ENCODE results near the gene GSTT4. TPM values are rescaled to one million over a fixed set of nuclear protein-coding genes. Genes with fewer than 3 reads are reported as not detected.

The GSTT4 gene
- not detected for polyA plus RNA-seq (2013, experiment 1 of 2)
- polyA plus RNA-seq (2013, experiment 2 of 2), result not detected

DNA sequence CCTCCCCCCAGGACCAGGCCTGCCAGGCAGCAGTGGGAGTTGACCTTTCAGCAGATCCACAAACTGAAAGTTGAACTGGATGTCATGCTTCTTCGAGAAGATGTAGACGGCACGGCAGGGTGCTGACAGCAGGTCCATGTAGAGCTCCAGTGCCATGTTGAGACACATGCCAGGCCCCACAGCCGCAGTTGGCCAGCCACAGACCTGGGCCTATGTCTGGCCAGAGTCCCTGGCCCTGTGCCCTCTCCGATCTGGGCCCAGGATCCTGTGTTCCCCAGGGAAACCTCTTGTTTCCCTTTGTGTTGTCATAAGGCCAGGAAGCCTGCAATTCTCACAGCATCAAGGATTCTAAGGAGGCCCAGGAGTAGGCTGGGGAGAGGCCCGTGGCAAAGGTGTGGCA, at the start of gene GSTT4:
Gene GSTT4, minus strand, starts transcription at position 253 of the 400 bp plus-strand sequence. Its CDS starts 97 bp downstream, at position 156.
- no peaks in the 10 kb centered on the region for H3K9me3 ChIP-seq (ENCODE audit: control insufficient read depth, low read length)
- no peaks in the 10 kb centered on the region for H3K79me1 ChIP-seq (replicated peaks; ENCODE audit: low read length, poor library complexity, severe bottlenecking)
- peaks cover 7 to 8% of the 10 kb centered on the region in 2 experiments for H3K27me3 ChIP-seq (ENCODE audit: control insufficient read depth in 1 of 2, insufficient read depth in 1 of 2, low read length in 2 of 2)
- H2AFZ ChIP-seq (ENCODE audit: low read depth, low read length), result no peak within 1 kb of the TSS
- 81% methylated on average over 6 of the region's 6 CpGs for WGBS
- no peak within 1 kb of the TSS for H2BK12ac ChIP-seq (ENCODE audit: low read length in 2 of 2)
- H2BK120ac ChIP-seq (ENCODE audit: low read depth, low read length), result no peak within 1 kb of the TSS
- no peak within 1 kb of the TSS for H2AK5ac ChIP-seq (ENCODE audit: low read length, severe bottlenecking)
- no peak within 1 kb of the TSS for H3K4ac ChIP-seq (ENCODE audit: low read depth in 1 of 2, low read length in 2 of 2)
- no peak within 1 kb of the TSS for H3K9ac ChIP-seq (ENCODE audit: low read length)
- no peaks in the 10 kb centered on the region for H3K36me3 ChIP-seq (ENCODE audit: control insufficient read depth in 1 of 2, insufficient read depth in 2 of 2, low read depth in 1 of 2, low read length in 2 of 2)
- H3K23ac ChIP-seq (ENCODE audit: low read length in 2 of 2), result no peak within 1 kb of the TSS
- H3K14ac ChIP-seq (ENCODE audit: low read length in 2 of 2), result no peak within 1 kb of the TSS
- no peak within 1 kb of the TSS for H2BK5ac ChIP-seq (ENCODE audit: low read depth, low read length, poor library complexity, severe bottlenecking)
- H3K4me1 ChIP-seq (ENCODE audit: control insufficient read depth, insufficient read depth, low read depth, low read length), result no peaks in the 10 kb centered on the region
- H3K4me3 ChIP-seq (ENCODE audit: insufficient read depth in 1 of 2, low read depth in 1 of 2, low read length in 2 of 2), result no peak within 1 kb of the TSS
- no peak within 1 kb of the TSS for H3K4me2 ChIP-seq (ENCODE audit: low read length, poor library complexity, severe bottlenecking)
- no peak within 1 kb of the TSS for H3K18ac ChIP-seq (ENCODE audit: low read depth in 1 of 2, low read length in 2 of 2)
- DNase-seq, result no peak
- no peak within 1 kb of the TSS for H2BK15ac ChIP-seq (ENCODE audit: low read depth, poor library complexity, severe bottlenecking)
- H4K91ac ChIP-seq (ENCODE audit: low read length), result no peak within 1 kb of the TSS
- H3K27ac ChIP-seq (ENCODE audit: low read length, poor library complexity, severe bottlenecking), result no peak within 1 kb of the TSS
- no peak within 1 kb of the TSS for H4K8ac ChIP-seq (ENCODE audit: low read length)

DNA sequence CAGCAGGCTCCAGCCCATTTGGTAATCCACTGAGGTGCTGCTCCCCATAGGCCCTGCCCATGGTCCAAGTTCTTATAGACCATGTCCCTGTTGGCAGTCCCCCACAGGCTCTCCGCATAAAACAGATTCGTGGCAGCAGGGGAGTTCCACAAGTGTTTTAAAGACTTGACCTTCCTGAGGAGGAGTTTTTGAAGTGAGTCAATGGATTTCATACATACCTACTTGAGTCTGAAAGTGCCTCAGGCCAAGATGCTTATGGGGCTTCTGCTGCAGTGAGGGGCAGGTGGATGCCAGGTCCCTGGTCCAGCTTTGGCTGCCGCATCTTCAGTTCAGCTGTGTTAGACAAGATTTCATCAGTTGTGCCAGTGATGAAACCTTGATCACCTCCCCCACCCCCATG, 49.1 kb upstream of the GSTT4 start:
- WGBS, result 87% methylated on average over 3 of the region's 3 CpGs
- Histone ChIP-seq H2BK120ac (ENCODE audit: low read depth, low read length) (no peak overlapping the region), H2BK15ac (ENCODE audit: low read depth, poor library complexity, severe bottlenecking) (no peak overlapping the region), H3K4me3 (ENCODE audit: insufficient read depth in 1 of 2, low read depth in 1 of 2, low read length in 2 of 2) (no peak overlapping the region), H2BK12ac (ENCODE audit: low read length in 2 of 2) (no peak overlapping the region), H3K36me3 (ENCODE audit: control insufficient read depth in 1 of 2, insufficient read depth in 2 of 2, low read depth in 1 of 2, low read length in 2 of 2) (peaks cover 59 to 69% of the 10 kb centered on the region in 2 experiments), H3K14ac (ENCODE audit: low read length in 2 of 2) (no peak overlapping the region), H3K9me3 (ENCODE audit: control insufficient read depth, low read length) (no peaks in the 10 kb centered on the region), H3K18ac (ENCODE audit: low read depth in 1 of 2, low read length in 2 of 2) (no peak overlapping the region), H3K4ac (ENCODE audit: low read depth in 1 of 2, low read length in 2 of 2) (no peak overlapping the region), H2AFZ (ENCODE audit: low read depth, low read length) (no peak overlapping the region), H3K23ac (ENCODE audit: low read length in 2 of 2) (no peak overlapping the region), H4K91ac (ENCODE audit: low read length) (no peak overlapping the region), H3K27me3 (ENCODE audit: control insufficient read depth in 1 of 2, insufficient read depth in 1 of 2, low read length in 2 of 2) (no peaks in the 10 kb centered on the region), H2BK5ac (ENCODE audit: low read depth, low read length, poor library complexity, severe bottlenecking) (no peak overlapping the region), H3K4me2 (ENCODE audit: low read length, poor library complexity, severe bottlenecking) (no peak overlapping the region), H3K27ac (ENCODE audit: low read length, poor library complexity, severe bottlenecking) (no peak overlapping the region), H3K9ac (ENCODE audit: low read length) (no peak overlapping the region), H3K79me1 (replicated peaks; ENCODE audit: low read length, poor library complexity, severe bottlenecking) (no peaks in the 10 kb centered on the region), H3K4me1 (ENCODE audit: control insufficient read depth, insufficient read depth, low read depth, low read length) (peaks cover 12% of the 10 kb centered on the region), H4K8ac (ENCODE audit: low read length) (no peak overlapping the region), H2AK5ac (ENCODE audit: low read length, severe bottlenecking) (no peak overlapping the region)
- DNase-seq, result peak; percentile 14

DNA sequence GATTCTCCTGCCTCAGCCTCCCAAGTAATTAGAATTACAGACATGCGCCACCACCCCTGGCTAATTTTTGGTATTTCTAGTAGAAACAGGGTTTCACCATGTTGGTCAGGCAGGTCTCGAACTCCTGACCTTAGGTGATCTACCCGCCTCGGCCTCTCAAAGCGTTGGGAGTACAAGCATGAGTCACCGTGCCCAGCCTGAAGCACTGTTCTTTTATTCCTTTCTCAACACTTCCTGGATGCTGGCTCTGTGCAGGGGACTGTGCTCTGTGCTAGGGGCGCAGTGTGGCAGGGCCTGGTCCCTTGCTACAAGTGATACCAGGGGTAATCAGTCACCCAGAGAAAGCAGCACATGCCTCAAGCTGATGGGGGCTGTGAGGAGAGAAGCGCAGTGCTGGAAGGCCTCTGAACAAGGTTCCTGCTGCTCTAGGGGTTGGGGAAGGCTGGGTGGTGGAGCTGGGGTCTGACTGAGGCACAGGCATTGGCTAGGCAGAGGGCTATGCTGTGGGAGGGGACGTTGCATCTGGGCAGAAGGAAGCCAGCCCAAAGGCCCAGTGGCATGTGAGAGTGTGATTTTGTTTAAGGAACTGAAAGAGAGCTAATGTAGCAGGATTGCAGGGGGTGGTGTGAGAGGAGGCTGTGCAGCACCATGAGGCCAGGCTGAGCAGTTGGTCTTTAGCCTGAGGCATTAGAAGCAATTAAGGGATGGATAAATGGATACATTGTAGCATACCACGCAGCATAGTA, 48.4 kb upstream of the GSTT4 start:
- Histone ChIP-seq H3K9me3 (ENCODE audit: control insufficient read depth, low read length) (no peaks in the 10 kb centered on the region), H3K14ac (ENCODE audit: low read length in 2 of 2) (peak overlapping the region in 1 of 2 experiments; percentile 71), H3K36me3 (ENCODE audit: control insufficient read depth in 1 of 2, insufficient read depth in 2 of 2, low read depth in 1 of 2, low read length in 2 of 2) (peaks cover 61 to 75% of the 10 kb centered on the region in 2 experiments), H3K4me1 (ENCODE audit: control insufficient read depth, insufficient read depth, low read depth, low read length) (peaks cover 12% of the 10 kb centered on the region), H4K91ac (ENCODE audit: low read length) (no peak overlapping the region), H3K23ac (ENCODE audit: low read length in 2 of 2) (no peak overlapping the region), H4K8ac (ENCODE audit: low read length) (peak overlapping the region; percentile 35), H2BK5ac (ENCODE audit: low read depth, low read length, poor library complexity, severe bottlenecking) (no peak overlapping the region), H2BK120ac (ENCODE audit: low read depth, low read length) (no peak overlapping the region), H2BK12ac (ENCODE audit: low read length in 2 of 2) (no peak overlapping the region), H2BK15ac (ENCODE audit: low read depth, poor library complexity, severe bottlenecking) (no peak overlapping the region), H3K4ac (ENCODE audit: low read depth in 1 of 2, low read length in 2 of 2) (no peak overlapping the region), H3K79me1 (replicated peaks; ENCODE audit: low read length, poor library complexity, severe bottlenecking) (peaks cover 1% of the 10 kb centered on the region), H3K27me3 (ENCODE audit: control insufficient read depth in 1 of 2, insufficient read depth in 1 of 2, low read length in 2 of 2) (no peaks in the 10 kb centered on the region), H3K4me3 (ENCODE audit: insufficient read depth in 1 of 2, low read depth in 1 of 2, low read length in 2 of 2) (no peak overlapping the region), H3K18ac (ENCODE audit: low read depth in 1 of 2, low read length in 2 of 2) (peak overlapping the region in 1 of 2 experiments; percentile 28), H3K27ac (ENCODE audit: low read length, poor library complexity, severe bottlenecking) (no peak overlapping the region), H3K4me2 (ENCODE audit: low read length, poor library complexity, severe bottlenecking) (no peak overlapping the region), H3K9ac (ENCODE audit: low read length) (no peak overlapping the region), H2AFZ (ENCODE audit: low read depth, low read length) (no peak overlapping the region), H2AK5ac (ENCODE audit: low read length, severe bottlenecking) (no peak overlapping the region)
- WGBS, result 83% methylated on average over 9 of the region's 10 CpGs
- DNase-seq, result peak; percentile 18

DNA sequence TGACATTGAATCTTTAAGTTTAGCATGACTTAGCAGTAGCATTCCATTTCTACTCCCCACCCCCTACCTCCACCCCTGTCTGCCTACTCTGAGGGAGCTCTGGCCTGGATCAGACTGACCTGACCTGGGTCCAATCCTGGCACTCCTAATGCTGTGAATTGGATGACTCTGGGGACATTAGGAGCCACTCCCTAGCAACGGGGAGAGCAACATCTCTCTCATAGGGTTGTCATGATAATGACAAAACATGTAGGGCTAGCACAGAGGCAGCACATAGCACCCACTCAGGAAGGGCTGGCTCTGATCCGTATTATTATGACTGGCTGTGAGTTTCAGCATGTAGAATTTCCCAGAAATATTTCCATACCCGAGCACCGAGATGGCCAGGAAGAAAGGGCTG, 46.3 kb upstream of the GSTT4 start:
- Histone ChIP-seq H2AFZ (ENCODE audit: low read depth, low read length) (no peak overlapping the region), H4K8ac (ENCODE audit: low read length) (no peak overlapping the region)

More for the DNA sequence above, 46.3 kb upstream of the GSTT4 start:
- Histone ChIP-seq H3K9me3 (ENCODE audit: control insufficient read depth, low read length) (no peaks in the 10 kb centered on the region), H2BK5ac (ENCODE audit: low read depth, low read length, poor library complexity, severe bottlenecking) (no peak overlapping the region), H3K4me2 (ENCODE audit: low read length, poor library complexity, severe bottlenecking) (no peak overlapping the region), H3K27me3 (ENCODE audit: control insufficient read depth in 1 of 2, insufficient read depth in 1 of 2, low read length in 2 of 2) (no peaks in the 10 kb centered on the region), H3K36me3 (ENCODE audit: control insufficient read depth in 1 of 2, insufficient read depth in 2 of 2, low read depth in 1 of 2, low read length in 2 of 2) (peaks cover 57 to 72% of the 10 kb centered on the region in 2 experiments), H3K79me1 (replicated peaks; ENCODE audit: low read length, poor library complexity, severe bottlenecking) (peaks cover 6% of the 10 kb centered on the region), H2BK12ac (ENCODE audit: low read length in 2 of 2) (no peak overlapping the region), H3K27ac (ENCODE audit: low read length, poor library complexity, severe bottlenecking) (no peak overlapping the region), H3K4me1 (ENCODE audit: control insufficient read depth, insufficient read depth, low read depth, low read length) (peaks cover 12% of the 10 kb centered on the region), H3K4me3 (ENCODE audit: insufficient read depth in 1 of 2, low read depth in 1 of 2, low read length in 2 of 2) (no peak overlapping the region), H3K4ac (ENCODE audit: low read depth in 1 of 2, low read length in 2 of 2) (no peak overlapping the region), H3K18ac (ENCODE audit: low read depth in 1 of 2, low read length in 2 of 2) (no peak overlapping the region), H3K9ac (ENCODE audit: low read length) (peak overlapping the region; percentile 91), H2BK15ac (ENCODE audit: low read depth, poor library complexity, severe bottlenecking) (no peak overlapping the region), H2AK5ac (ENCODE audit: low read length, severe bottlenecking) (no peak overlapping the region), H3K14ac (ENCODE audit: low read length in 2 of 2) (no peak overlapping the region), H3K23ac (ENCODE audit: low read length in 2 of 2) (no peak overlapping the region), H4K91ac (ENCODE audit: low read length) (no peak overlapping the region), H2BK120ac (ENCODE audit: low read depth, low read length) (no peak overlapping the region)
- DNase-seq, result no peak
- 95% methylated on average over 4 of the region's 4 CpGs for WGBS
